ENCODE results near the gene TBC1D21. TPM values are rescaled to one million over a fixed set of nuclear protein-coding genes. Genes with fewer than 3 reads are reported as not detected.

TBC1D21 gene
- polyA plus RNA-seq, 1 experiment = not detected

GRCh38 chr15:73838831-73839426, 34.4 kb upstream of the TBC1D21 start:
- Histone ChIP-seq H3K27ac (ENCODE audit: low read depth, low read length) (no peak overlapping the region), H3K27me3 (ENCODE audit: control insufficient read depth, insufficient read depth, low read length) (peaks cover 48% of the 10 kb centered on the region), H3K9me3 (ENCODE audit: control insufficient read depth, insufficient read depth, low read length) (no peaks in the 10 kb centered on the region; the same call in 1 of the 2 replicates), H3K4me3 (ENCODE audit: low read depth, low read length) (no peak overlapping the region)
- POLR2A ChIA-PET = no interaction called here
- DNase-seq (ENCODE audit: low read depth, low spot score) = no peak
- TF ChIP-seq CTCF (IDR thresholded peaks at IDR 0.05; ENCODE audit: low read depth, low read length) = no peak
- CTCF ChIA-PET = no interaction called here

- Histone ChIP-seq H3K27ac (ENCODE audit: low read depth, low read length) (no peak overlapping the region), H3K27me3 (ENCODE audit: control insufficient read depth, insufficient read depth, low read length) (peaks cover 53% of the 10 kb centered on the region), H3K4me3 (ENCODE audit: low read depth, low read length) (no peak overlapping the region), H3K9me3 (ENCODE audit: control insufficient read depth, insufficient read depth, low read length) (no peaks in the 10 kb centered on the region; the same call in 1 of the 2 replicates)
- ChIA-PET POLR2A (no interaction called here), CTCF (interaction anchor here (0.6 kb wide), 1 partner anchor 139 kb away, joined by 3 read pairs; no protein-coding TSS in a partner anchor)
- no peak for DNase-seq (ENCODE audit: low read depth, low spot score)
- TF ChIP-seq CTCF (IDR thresholded peaks at IDR 0.05; ENCODE audit: low read depth, low read length) = no peak
Measured at GRCh38 chr15:73839699-73840377, 33.5 kb upstream of the TBC1D21 start.

GRCh38 chr15:73840771-73841170, 32.6 kb upstream of the TBC1D21 start:
- Histone ChIP-seq H3K9me3 (ENCODE audit: control insufficient read depth, insufficient read depth, low read length) (no peaks in the 10 kb centered on the region; the same call in 1 of the 2 replicates), H3K27ac (ENCODE audit: low read depth, low read length) (no peak overlapping the region), H3K27me3 (ENCODE audit: control insufficient read depth, insufficient read depth, low read length) (peaks cover 48% of the 10 kb centered on the region), H3K4me3 (ENCODE audit: low read depth, low read length) (no peak overlapping the region)
- POLR2A ChIA-PET = no interaction called here
- no peak for DNase-seq (ENCODE audit: low read depth, low spot score)
- CTCF ChIA-PET = interaction anchor here (0.6 kb wide), 1 partner anchor 140 kb away, joined by 3 read pairs; no protein-coding TSS in a partner anchor
- no peak for TF ChIP-seq CTCF (IDR thresholded peaks at IDR 0.05; ENCODE audit: low read depth, low read length)

DNA sequence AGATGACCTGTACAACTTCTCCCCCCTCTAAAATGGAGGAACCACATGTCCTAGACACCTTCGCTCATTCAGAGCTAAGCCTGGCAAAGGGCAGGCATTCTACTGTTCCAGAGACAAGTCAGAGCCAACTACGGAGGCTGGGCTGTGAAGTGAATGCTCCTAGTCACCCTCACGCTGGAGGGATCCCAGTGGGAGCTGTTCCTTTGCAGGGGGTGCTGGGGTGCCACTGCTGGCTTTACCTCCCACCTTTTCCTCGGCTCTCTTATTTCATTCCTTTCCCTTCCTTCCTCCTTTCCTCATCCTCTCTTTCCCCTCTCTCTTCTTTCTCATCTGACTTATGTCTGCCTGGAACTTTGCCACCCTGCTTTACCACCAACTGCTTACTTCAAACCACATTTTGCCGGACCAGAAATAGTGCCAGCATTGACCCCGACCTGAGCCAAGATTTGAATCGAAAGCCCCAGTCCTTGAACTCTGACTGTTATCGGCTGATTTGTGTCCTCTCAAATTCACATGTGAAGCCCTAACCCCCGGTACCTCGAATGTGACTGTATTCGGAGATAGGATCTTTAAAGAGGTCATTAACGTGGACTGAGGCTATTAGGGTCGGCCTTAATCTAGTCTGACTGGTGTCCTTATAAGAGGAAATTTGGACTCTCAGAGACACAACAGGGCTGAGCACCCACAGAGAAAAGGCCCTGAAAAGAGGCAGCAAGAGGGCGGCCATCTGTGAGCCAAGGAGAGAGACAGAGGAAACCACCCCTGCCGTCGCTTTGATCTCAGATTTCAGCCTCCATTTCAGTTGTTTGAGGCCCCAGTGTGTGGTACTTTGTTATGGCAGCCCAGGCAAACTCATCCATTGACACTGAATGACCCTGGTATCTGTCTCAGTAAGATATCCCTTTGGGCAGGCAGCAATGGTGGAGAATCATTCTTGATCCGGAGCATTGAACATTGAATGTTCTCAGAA, 31.3 kb upstream of the TBC1D21 start:
- POLR2A ChIA-PET = no interaction called here

More for the DNA sequence above, 31.3 kb upstream of the TBC1D21 start:
- no peak for TF ChIP-seq CTCF (IDR thresholded peaks at IDR 0.05; ENCODE audit: low read depth, low read length)
- CTCF ChIA-PET = no interaction called here
- DNase-seq (ENCODE audit: low read depth, low spot score) = no peak
- H3K27me3 ChIP-seq (ENCODE audit: control insufficient read depth, insufficient read depth, low read length) = peaks cover 50% of the 10 kb centered on the region
- no peaks in the 10 kb centered on the region; the same call in 1 of the 2 replicates for H3K9me3 ChIP-seq (ENCODE audit: control insufficient read depth, insufficient read depth, low read length)
- no peak overlapping the region for H3K4me3 ChIP-seq (ENCODE audit: low read depth, low read length)
- H3K27ac ChIP-seq (ENCODE audit: low read depth, low read length) = no peak overlapping the region

Measured in AG04450 (cell line).